Thyroid gland (tissue), 4 donors: ENCODE measurements around the gene MESD. TPM values are rescaled to one million over a fixed set of nuclear protein-coding genes. Genes with fewer than 3 reads are reported as not detected.

Experiments
- DNase-seq, 2 donors: peaks; one replicate each; pipeline ENCODE4 v3.0.0-alpha.2; 2019
- H3K27ac ChIP-seq, 3 donors: fragments of 200-600 bp; sonication (generic); 1 replicate in 2 of 3; 2 replicates in 1 of 3; pipeline ENCODE4 v1.5.1; 2016 to 2019; ENCODE audit warnings: mild to moderate bottlenecking in 1 of 3, moderate library complexity in 1 of 3
- H3K27me3 ChIP-seq: fragments of 200-600 bp; sonication (generic); one replicate; pipeline ENCODE4 v1.5.1; 2019
- H3K36me3 ChIP-seq, 2 donors: fragments of 200-600 bp; sonication (generic); one replicate each; pipeline ENCODE4 v1.5.1; 2016 to 2019
- H3K4me1 ChIP-seq, 2 donors: fragments of 200-600 bp; sonication (generic); one replicate each; pipeline ENCODE4 v1.5.1; 2017 to 2019
- H3K4me3 ChIP-seq, 3 donors: fragments of 200-600 bp; sonication (generic); replicated peaks in 1 of 3; 1 replicate in 2 of 3; 2 replicates in 1 of 3; pipeline ENCODE4 v1.5.1; 2016; ENCODE audit warnings: mild to moderate bottlenecking in 1 of 3
- H3K9me3 ChIP-seq: fragments of 200-600 bp; sonication (generic); one replicate; pipeline ENCODE4 v1.5.1; 2017
- CTCF ChIP-seq, 6 experiments: fragments of 200-600 bp in 3 of 6; fragments of 450-650 bp in 3 of 6; sonication (generic) in 3 of 6; IDR thresholded peaks; one replicate each; pipeline ENCODE4 v1.5.1; 2016 to 2019; ENCODE audit warnings: antibody characterized with exemption in 6 of 6, mild to moderate bottlenecking in 2 of 6, inconsistent platforms in 1 of 6, moderate library complexity in 1 of 6
- POLR2A ChIP-seq, 2 donors: fragments of 450-650 bp; IDR thresholded peaks; one replicate each; pipeline ENCODE4 v1.6.1; 2017; ENCODE audit warnings: antibody characterized with exemption in 2 of 2, mild to moderate bottlenecking in 2 of 2, moderate library complexity in 1 of 2
- WGBS, 2 donors: methylation state at CpG; one replicate each; pipeline ENCODE4 v1.1.5; 2017; 5-methylcytosine and 5-hydroxymethylcytosine counted together
- intact Hi-C: fragments of 100-400 bp; cut with DNase I; formaldehyde crosslinking; loops from one replicate; pipeline ENCODE4 v1.15.1; 2023
- total RNA-seq, 4 donors: library from RNA; depleted of rRNA; stranded (reverse); fragments of >200 nt; gene quantifications; one replicate each; pipeline ENCODE4 v1.2.3, GENCODE V29; 2016

MESD gene
- total RNA-seq, 4 donors from 2014 or later, result 53.7 to 74.6 (median 70.9) TPM

GRCh38 chr15:80942746-80943565, 46.7 kb downstream of the MESD start:
- WGBS, 2 donors, result 84 to 94% methylated on average over 15 to 16 of the region's 16 CpGs
- Histone ChIP-seq H3K9me3 (no peaks in the 10 kb centered on the region), H3K36me3 (peaks cover 11 to 48% of the 10 kb centered on the region in 2 donors), H3K4me3 (no peak overlapping the region), H3K27me3 (no peaks in the 10 kb centered on the region), H3K4me1 (no peaks in the 10 kb centered on the region), H3K27ac (no peak overlapping the region)
- TF ChIP-seq POLR2A (IDR thresholded peaks at IDR 0.05) (no peak), CTCF (IDR thresholded peaks at IDR 0.05) (no peak)
- peak; percentile 15 to 19 for DNase-seq
- intact Hi-C loops, result no loop called here

GRCh38 chr15:80942266-80942665, 47.4 kb downstream of the MESD start:
- intact Hi-C loops, result no loop called here
- WGBS, 2 donors, result 83 to 97% methylated on average over 6 to 7 of the region's 7 CpGs
- Histone ChIP-seq H3K9me3 (no peaks in the 10 kb centered on the region), H3K4me3 (no peak overlapping the region), H3K27ac (no peak overlapping the region), H3K27me3 (no peaks in the 10 kb centered on the region), H3K4me1 (no peaks in the 10 kb centered on the region), H3K36me3 (peaks cover 7 to 42% of the 10 kb centered on the region in 2 donors)
- DNase-seq, result no peak
- TF ChIP-seq POLR2A (IDR thresholded peaks at IDR 0.05) (no peak), CTCF (IDR thresholded peaks at IDR 0.05) (no peak)

- Histone ChIP-seq H3K36me3 (peaks cover 0 to 31% of the 10 kb centered on the region in 2 donors), H3K9me3 (no peaks in the 10 kb centered on the region), H3K27me3 (no peaks in the 10 kb centered on the region), H3K4me1 (no peaks in the 10 kb centered on the region), H3K4me3 (no peak overlapping the region), H3K27ac (no peak overlapping the region)
- WGBS, 2 donors, result 95 to 97% methylated on average over 6 of the region's 6 CpGs
- no peak for DNase-seq
- intact Hi-C loops, result no loop called here
- no peak for TF ChIP-seq POLR2A (IDR thresholded peaks at IDR 0.05)
These were observed 48.8 kb downstream of the MESD start for GRCh38 chr15:80940851-80941250.

GRCh38 chr15:80940331-80940730, 49.3 kb downstream of the MESD start:
- no peaks in the 10 kb centered on the region for H3K4me1 ChIP-seq
- no peaks in the 10 kb centered on the region for H3K27me3 ChIP-seq
- peaks cover 0 to 31% of the 10 kb centered on the region in 2 donors for H3K36me3 ChIP-seq
- no peaks in the 10 kb centered on the region for H3K9me3 ChIP-seq
- no peak overlapping the region for H3K4me3 ChIP-seq
- TF ChIP-seq POLR2A (IDR thresholded peaks at IDR 0.05) (no peak), CTCF (IDR thresholded peaks at IDR 0.05) (no peak)
- H3K27ac ChIP-seq, result no peak overlapping the region
- no peak for DNase-seq
- intact Hi-C loops, result no loop called here
- WGBS, 2 donors, result 92 to 96% methylated on average over 4 of the region's 4 CpGs

- WGBS, 2 donors, result 97 to 98% methylated on average over 3 of the region's 3 CpGs
- Histone ChIP-seq H3K4me1 (peaks cover 0 to 9% of the 10 kb centered on the region in 2 donors), H3K36me3 (peaks cover 0 to 27% of the 10 kb centered on the region in 2 donors), H3K27me3 (no peaks in the 10 kb centered on the region), H3K4me3 (no peak overlapping the region), H3K9me3 (no peaks in the 10 kb centered on the region), H3K27ac (no peak overlapping the region)
- TF ChIP-seq POLR2A (IDR thresholded peaks at IDR 0.05), result no peak
- no peak for TF ChIP-seq CTCF (IDR thresholded peaks at IDR 0.05)
- no peak for DNase-seq
- intact Hi-C loops, result no loop called here
These were observed 50.4 kb downstream of the MESD start for GRCh38 chr15:80939216-80939615.
